Fibroblast of pulmonary artery (primary cell): ENCODE data around the gene CRNKL1.

Experiments used
- DNase-seq: peaks from one replicate; pipeline ENCODE4 v3.0.0-alpha.2; 2010; ENCODE audit warnings: low read depth
- H3K4me3 ChIP-seq: replicated peaks from 2 replicates; pipeline ENCODE4 v1.5.1; 2011; ENCODE audit warnings: low read depth, mild to moderate bottlenecking, control low read depth, low read length, moderate library complexity
- CTCF ChIP-seq: IDR thresholded peaks from 2 replicates; pipeline ENCODE4 v1.5.1; 2011; ENCODE audit warnings: mild to moderate bottlenecking, control low read depth, low read length, inconsistent platforms; ENCODE audit errors: missing control alignments

CRNKL1 gene

DNA sequence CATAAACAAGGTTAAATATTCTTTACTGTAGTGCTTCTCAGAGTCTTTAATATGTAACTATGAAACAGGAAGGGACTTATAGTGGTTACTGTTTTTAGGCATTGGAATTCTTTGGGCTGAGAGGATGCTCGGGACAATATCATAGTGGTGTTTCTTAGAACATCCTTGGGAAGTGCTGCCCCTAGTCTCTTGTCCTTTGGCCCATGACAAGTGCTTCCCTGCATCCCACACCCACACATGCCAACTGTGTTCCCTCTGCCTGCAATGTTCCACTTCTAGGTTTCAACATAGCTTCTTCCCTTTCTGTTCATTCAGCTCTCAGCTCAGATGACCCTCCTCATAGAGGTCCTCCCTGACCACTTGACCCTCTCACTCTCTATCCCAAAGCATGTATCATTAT is 37.7 kb upstream of the CRNKL1 start:
- DNase-seq: no peak
- no peak for TF ChIP-seq CTCF
- H3K4me3 ChIP-seq: no peak overlapping the region

DNA sequence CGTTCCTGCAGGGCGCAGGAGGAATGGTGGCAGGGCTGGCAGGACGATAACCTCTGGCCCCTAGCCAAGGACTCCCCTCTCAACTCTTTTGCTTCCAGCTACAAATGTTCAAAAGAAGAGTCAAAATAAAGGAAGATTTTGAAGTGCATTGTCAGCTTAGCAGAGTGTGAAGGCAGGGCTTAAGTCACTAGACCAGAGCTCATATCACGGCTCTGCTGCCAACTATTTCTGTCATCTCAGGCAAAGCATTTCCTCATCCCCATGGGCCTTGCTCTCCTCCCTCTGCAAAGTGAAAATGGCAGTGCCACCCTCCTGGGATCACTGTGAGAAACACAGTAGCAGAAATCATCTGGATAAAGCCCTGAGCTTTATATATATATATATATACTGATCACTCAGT is 36.8 kb upstream of the CRNKL1 start:
- no peak for DNase-seq
- no peak for TF ChIP-seq CTCF
- no peak overlapping the region for H3K4me3 ChIP-seq

DNA sequence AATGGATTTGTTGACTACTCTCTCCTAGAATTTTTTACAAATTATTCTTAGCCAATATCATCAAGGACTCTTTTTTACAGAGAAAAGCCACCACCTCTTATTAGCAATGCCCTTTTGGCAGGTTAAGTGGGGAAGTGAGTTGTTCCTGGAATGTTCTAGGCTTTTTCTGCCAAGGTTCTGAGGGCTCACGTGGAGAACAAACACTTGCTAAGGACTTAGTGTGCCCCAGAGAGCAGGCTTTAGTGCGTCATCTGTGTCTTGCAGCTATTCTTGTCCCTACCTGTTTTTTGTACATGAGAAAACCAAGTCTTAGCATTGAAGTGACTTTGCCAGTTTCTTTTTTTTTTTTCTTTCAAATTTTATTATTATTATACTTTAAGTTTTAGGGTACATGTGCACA is 33.5 kb upstream of the CRNKL1 start:
- H3K4me3 ChIP-seq: no peak overlapping the region
- no peak for TF ChIP-seq CTCF
- DNase-seq: no peak

GRCh38 chr20:20085071-20085470 is 32.8 kb upstream of the CRNKL1 start:
- no peak overlapping the region for H3K4me3 ChIP-seq
- no peak for DNase-seq
- TF ChIP-seq CTCF: no peak

DNA sequence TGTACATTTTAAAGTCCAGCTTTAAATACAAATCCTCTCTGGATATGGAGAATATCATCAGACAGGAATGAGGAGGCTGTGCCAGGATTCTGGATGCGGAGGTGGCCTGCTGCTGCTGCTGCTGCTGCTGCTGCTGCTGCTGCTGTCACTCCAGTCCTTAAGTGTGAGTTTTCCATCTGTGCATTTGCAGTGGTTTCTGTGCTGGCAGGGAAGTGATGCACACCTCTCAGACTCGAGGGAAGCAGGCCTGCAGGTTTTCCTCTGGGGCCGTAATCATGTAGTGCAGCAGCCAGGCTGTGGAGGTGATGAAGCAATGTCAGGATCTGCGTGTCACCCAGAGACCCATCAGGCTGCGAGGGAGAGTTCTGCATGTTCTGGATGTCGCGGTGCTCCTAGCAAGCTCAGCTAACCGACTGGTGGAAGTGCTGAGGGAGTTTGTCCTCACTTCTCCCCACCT is 32.1 kb upstream of the CRNKL1 start:
- no peak overlapping the region for H3K4me3 ChIP-seq
- no peak for DNase-seq
- no peak for TF ChIP-seq CTCF

DNA sequence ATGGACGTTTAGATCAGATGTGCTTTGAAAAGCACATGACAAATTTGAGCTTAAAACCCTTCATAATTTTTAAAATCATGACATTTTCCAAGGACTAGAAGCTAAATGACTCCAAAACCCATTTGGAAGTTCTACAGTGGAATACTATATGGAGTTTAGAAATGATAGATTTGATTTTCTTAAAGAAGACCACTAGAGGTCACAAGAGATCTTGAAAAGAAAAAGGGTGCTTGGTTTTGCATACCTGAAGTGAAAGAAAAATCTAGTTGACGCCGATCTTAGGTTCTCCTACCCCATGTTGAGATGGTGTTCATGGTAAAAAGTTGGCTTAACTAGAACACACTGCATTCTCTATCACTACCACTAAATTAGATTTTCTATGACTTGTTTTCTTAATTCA is 31.5 kb upstream of the CRNKL1 start:
- TF ChIP-seq CTCF: peak; percentile 51
- no peak overlapping the region for H3K4me3 ChIP-seq
- DNase-seq: peak; percentile 51

DNA sequence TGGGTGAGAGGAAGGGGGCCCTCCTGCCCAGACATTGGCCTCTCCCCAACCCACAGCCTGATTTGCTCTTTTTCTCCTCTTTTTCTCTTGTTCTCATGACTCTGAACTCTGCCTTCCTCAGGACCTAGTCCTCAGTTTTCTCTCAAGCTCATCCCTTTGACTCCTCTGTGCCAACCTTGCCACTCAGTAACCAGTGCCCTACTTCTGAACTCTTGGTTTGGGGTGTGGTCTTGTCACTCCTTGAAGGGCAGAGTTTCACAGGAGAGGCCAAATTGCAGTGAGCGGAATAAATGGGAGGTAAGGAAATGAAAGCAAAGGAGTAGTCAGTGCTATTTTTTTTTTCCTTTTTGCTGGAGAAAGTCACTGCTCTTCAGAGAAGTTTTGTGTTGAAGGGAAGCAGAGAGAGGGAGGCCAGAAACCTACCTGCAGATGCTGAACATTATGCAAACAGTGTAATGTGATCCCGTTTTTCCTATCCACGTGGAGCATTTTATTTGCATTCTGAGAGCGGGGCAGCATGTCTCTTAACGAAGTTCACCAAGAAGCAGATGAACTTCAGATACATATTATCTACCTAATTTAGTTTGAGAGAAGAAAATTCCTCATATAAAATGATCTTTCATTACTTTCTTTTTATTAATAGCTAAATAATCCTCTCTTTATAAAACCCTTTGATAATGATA is 27.0 kb upstream of the CRNKL1 start:
- no peak for DNase-seq
- no peak for TF ChIP-seq CTCF
- no peak overlapping the region for H3K4me3 ChIP-seq
